GM19023 (cell line): ENCODE data around the gene GPR101.
"Not testable (repeated sequence)": the region's sequence is repeated elsewhere in the genome, so short reads cannot be mapped to it uniquely, and the experiment has no call there.

Source experiments
- ATAC-seq: cut with Tn5 transposase; IDR thresholded peaks from one replicate; pipeline ENCODE4 v1.9.1; 2021; ENCODE audit warnings: mild to moderate bottlenecking, moderate library complexity; ENCODE audit not compliant: unreplicated experiment

The GPR101 gene

GRCh38 chrX:137028699-137029098 is 5.1 kb downstream of the GPR101 start:
- no peak for ATAC-seq

GRCh38 chrX:137025930-137026329 is 7.9 kb downstream of the GPR101 start:
- ATAC-seq: no peak

- ATAC-seq: not testable (repeated sequence)
Observed at GRCh38 chrX:137000236-137000635, 33.6 kb downstream of the GPR101 start.

- no peak for ATAC-seq
Observed at GRCh38 chrX:136999024-136999423, 34.8 kb downstream of the GPR101 start.
